GM06990 (cell line): ENCODE data around the gene CHD2.

ENCODE experiments used
- DNase-seq: peaks from one replicate; pipeline ENCODE4 v3.0.0-alpha.2; 2011; ENCODE audit not compliant: insufficient read length; ENCODE audit errors: extremely low read depth
- H3K27me3 ChIP-seq: replicated peaks from 2 replicates; pipeline ENCODE4 v1.6.0; 2011; ENCODE audit warnings: low read length; ENCODE audit not compliant: control insufficient read depth, insufficient read depth
- H3K36me3 ChIP-seq: 2 replicates; pipeline ENCODE4 v1.5.1; 2011; ENCODE audit warnings: low read length; ENCODE audit not compliant: control insufficient read depth, insufficient read depth
- H3K4me3 ChIP-seq: replicated peaks from 2 replicates; pipeline ENCODE4 v1.5.1; 2011; ENCODE audit warnings: low read depth, mild to moderate bottlenecking, control low read depth, low read length
- CTCF ChIP-seq: IDR thresholded peaks from 2 replicates; pipeline ENCODE4 v1.5.1; 2011; ENCODE audit warnings: low read length, control low read depth, mild to moderate bottlenecking, inconsistent platforms; ENCODE audit not compliant: insufficient read depth, poor library complexity, severe bottlenecking

Gene CHD2

GRCh38 chr15:93046721-93047120 lies 146.6 kb downstream of the CHD2 start:
- no peaks in the 10 kb centered on the region; the same call in 1 of the 2 replicates for H3K27me3 ChIP-seq
- no peak for DNase-seq
- no peak overlapping the region for H3K4me3 ChIP-seq
- H3K36me3 ChIP-seq: no peaks in the 10 kb centered on the region
- TF ChIP-seq CTCF: no peak

GRCh38 chr15:93047621-93048425 lies 147.7 kb downstream of the CHD2 start:
- H3K4me3 ChIP-seq: no peak overlapping the region
- no peaks in the 10 kb centered on the region for H3K36me3 ChIP-seq
- no peak for TF ChIP-seq CTCF
- H3K27me3 ChIP-seq: no peaks in the 10 kb centered on the region; the same call in 1 of the 2 replicates
- DNase-seq: no peak

GRCh38 chr15:93048426-93048721 lies 148.2 kb downstream of the CHD2 start:
- Histone ChIP-seq H3K36me3 (no peaks in the 10 kb centered on the region), H3K27me3 (no peaks in the 10 kb centered on the region; the same call in 1 of the 2 replicates), H3K4me3 (no peak overlapping the region)
- no peak for DNase-seq
- TF ChIP-seq CTCF: no peak

- DNase-seq: no peak
- no peaks in the 10 kb centered on the region; the same call in 1 of the 2 replicates for H3K27me3 ChIP-seq
- H3K4me3 ChIP-seq: no peak overlapping the region
- H3K36me3 ChIP-seq: no peaks in the 10 kb centered on the region
- TF ChIP-seq CTCF: no peak
These were observed 148.6 kb downstream of the CHD2 start for GRCh38 chr15:93048759-93049161.

GRCh38 chr15:93049233-93049632 lies 149.1 kb downstream of the CHD2 start:
- no peak for DNase-seq
- no peaks in the 10 kb centered on the region for H3K36me3 ChIP-seq

More at GRCh38 chr15:93049233-93049632, 149.1 kb downstream of the CHD2 start:
- no peak for TF ChIP-seq CTCF
- H3K4me3 ChIP-seq: no peak overlapping the region
- H3K27me3 ChIP-seq: no peaks in the 10 kb centered on the region; the same call in 1 of the 2 replicates
